ENCODE measurements around the gene COL11A2.

Gene COL11A2

DNA sequence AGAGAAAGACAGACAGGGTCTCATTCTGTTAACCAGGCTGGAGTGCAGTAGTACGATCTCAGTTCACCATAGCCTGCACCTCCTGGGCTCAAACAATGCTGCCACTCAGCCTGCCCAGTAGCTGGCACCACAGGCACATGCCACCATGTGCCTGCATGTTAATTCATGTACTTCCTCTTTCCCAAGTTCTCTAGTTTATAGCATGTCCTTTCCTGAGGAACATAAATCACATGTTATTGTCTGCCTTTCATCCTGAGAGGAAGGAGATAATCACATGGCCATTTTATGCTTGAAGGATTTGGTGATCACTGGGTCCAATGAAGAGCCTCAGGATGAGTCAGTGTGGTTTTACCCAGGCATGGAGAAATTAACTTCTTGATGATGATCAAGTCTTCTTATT is 47.9 kb downstream of the COL11A2 start:
- no peaks in the 10 kb centered on the region for H3K36me3 Mint-ChIP-seq (ENCODE audit: low read depth)

DNA sequence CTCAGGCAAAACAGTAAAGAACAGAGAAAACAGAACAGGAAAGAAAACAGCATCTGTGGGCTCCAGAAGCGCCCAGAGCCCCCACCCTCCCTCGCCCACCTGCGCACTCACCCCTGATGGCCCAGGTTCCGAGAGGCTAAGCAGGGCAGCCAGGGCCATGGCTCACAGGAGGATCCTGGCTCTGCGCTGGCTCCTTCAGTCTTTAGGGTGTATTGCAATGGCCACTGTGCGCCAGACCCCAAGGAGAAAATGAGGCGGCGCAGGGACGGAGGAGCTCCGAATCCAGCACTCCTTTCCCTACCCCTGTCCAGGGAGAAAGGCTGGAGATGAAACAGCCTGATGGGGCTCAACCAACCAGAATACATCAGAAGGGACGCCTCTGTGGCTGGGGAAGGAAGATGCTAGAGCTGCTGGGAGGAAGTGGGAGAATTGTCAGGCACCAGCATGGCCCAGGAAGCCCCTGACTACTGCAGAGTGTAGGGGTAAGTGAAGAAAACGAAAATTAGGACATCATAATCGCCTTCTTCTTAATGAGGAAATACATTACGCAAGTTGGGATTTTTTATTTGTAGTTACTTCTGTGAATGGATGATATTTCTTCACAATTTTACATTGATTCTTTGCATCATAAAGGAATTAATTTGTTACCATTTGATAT is 49.0 kb downstream of the COL11A2 start:
- H3K27ac Mint-ChIP-seq = no peak overlapping the region
- no peak overlapping the region for H3K4me3 Mint-ChIP-seq
- no peaks in the 10 kb centered on the region for H3K9me3 Mint-ChIP-seq
- DNase-seq = no peak
- peaks cover 40% of the 10 kb centered on the region for H3K27me3 Mint-ChIP-seq
- H3K4me1 Mint-ChIP-seq (ENCODE audit: low read depth) = no peaks in the 10 kb centered on the region
- H3K36me3 Mint-ChIP-seq (ENCODE audit: low read depth) = no peaks in the 10 kb centered on the region

More for the DNA sequence above, 47.9 kb downstream of the COL11A2 start:
- Mint-ChIP-seq H3K9me3 (no peaks in the 10 kb centered on the region), H3K27me3 (peaks cover 44% of the 10 kb centered on the region), H3K4me3 (no peak overlapping the region), H3K27ac (no peak overlapping the region), H3K4me1 (ENCODE audit: low read depth) (no peaks in the 10 kb centered on the region)
- no peak for DNase-seq

DNA sequence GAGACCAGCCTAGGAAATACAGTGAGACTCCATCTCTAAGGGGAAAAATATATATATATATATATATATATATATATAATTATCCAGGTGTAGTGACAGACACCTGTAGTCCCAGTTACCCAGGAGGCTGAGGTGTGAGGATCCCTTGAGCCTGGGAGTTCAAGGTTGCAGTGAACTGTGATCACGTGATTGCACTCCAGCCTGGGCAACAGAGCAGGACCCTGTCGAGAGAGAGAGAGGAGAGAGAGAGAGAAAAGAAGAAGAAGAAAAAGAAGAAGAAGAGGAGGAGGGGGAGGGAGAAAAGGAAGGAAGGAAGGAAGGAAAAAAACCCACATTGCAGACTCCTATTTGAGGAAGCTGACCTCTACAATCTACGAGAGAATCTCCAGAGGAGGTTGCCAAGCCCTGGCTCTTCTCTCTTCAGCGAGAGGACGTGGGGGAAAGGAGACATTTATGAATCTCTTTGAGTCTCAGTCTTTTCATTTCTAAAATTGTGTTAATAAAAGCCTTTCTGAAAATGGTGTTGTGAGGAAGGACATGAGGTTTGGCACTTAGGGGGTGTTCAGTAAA is 49.7 kb downstream of the COL11A2 start:
- Mint-ChIP-seq H3K4me3 (no peak overlapping the region), H3K27me3 (peaks cover 34% of the 10 kb centered on the region), H3K9me3 (no peaks in the 10 kb centered on the region), H3K36me3 (ENCODE audit: low read depth) (no peaks in the 10 kb centered on the region), H3K4me1 (ENCODE audit: low read depth) (no peaks in the 10 kb centered on the region), H3K27ac (no peak overlapping the region)
- DNase-seq = no peak

DNA sequence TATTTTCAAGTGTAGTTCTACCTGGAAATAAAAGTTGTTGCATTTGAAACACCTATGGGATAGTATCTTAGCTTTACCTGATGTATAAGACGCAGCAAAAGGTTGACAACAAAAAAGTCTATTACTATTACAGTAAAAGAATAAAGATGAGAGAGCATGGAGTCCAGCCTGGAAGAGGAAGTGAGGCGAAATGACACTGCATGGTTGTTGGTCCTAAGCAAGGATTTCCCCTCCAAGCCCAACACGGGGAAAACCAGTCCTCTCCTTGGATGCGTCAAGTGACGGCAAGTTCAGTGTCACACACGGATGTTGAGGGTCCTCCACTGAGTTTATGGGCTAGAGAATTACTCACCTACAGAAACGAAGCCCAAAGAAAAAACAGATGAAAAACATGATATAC is 51.7 kb downstream of the COL11A2 start:
- no peaks in the 10 kb centered on the region for H3K36me3 Mint-ChIP-seq (ENCODE audit: low read depth)
- H3K27me3 Mint-ChIP-seq = peaks cover 38% of the 10 kb centered on the region
- no peak overlapping the region for H3K27ac Mint-ChIP-seq
- no peaks in the 10 kb centered on the region for H3K9me3 Mint-ChIP-seq
- no peak overlapping the region for H3K4me3 Mint-ChIP-seq
- DNase-seq = no peak
- H3K4me1 Mint-ChIP-seq (ENCODE audit: low read depth) = no peaks in the 10 kb centered on the region

DNA sequence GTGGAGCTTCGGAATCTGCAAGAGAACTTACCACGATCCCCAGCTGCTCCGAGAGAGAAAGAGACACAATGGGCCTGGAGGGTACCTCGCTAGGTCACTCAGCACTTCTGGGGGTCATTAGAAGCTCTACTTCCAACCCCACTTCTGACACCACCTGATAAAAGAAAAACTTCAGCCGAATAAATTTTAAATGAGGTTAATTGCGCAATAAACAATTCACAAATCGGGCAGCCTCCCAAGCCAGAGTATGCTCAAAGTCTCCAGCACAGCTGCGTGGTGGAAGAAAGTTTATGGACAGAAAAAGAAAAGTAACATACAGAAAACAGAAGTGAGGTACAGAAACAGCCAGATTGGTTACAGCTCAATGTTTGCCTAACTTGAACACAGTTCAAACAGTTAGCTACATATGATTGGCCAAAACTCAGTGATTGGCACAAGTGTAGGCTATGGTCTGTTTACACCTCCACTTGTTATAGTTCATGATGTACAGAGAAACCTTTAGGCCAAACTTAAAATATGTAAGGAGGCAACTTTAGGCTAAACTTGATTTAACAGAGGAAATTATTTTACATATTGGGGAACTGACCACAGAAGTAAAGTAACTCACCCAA is 52.6 kb downstream of the COL11A2 start:
- H3K36me3 Mint-ChIP-seq (ENCODE audit: low read depth) = no peaks in the 10 kb centered on the region
- H3K9me3 Mint-ChIP-seq = no peaks in the 10 kb centered on the region
- no peak for DNase-seq
- H3K27ac Mint-ChIP-seq = no peak overlapping the region
- no peak overlapping the region for H3K4me3 Mint-ChIP-seq
- peaks cover 38% of the 10 kb centered on the region for H3K27me3 Mint-ChIP-seq
- H3K4me1 Mint-ChIP-seq (ENCODE audit: low read depth) = no peaks in the 10 kb centered on the region

DNA sequence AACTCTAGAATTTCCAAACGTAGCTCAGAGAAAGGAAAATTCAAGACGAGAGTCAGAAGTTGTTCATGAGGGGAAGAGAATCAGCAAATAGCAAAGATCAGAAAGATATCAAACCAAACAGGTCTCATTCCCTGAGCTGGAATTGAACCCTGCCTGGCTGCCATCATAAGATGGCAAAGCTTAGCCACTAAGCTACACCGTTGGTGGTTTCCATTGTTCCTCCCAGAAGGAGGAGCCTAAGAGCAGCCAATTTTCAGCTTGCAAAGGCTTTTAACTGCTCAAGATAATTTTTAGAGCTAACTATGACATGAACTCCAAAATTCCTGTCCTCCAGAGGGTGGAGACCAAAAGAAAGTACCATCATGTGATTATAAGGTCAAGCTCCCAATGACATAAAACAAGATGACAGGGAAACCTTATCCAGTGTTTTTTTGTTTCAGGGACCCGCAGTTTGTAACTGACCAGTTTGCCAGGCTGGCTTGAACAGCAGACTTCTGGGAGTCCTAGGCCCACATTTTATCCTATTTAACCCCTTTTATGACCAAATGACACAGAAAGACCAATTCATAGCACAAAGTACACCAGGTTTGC is 55.9 kb downstream of the COL11A2 start:
- DNase-seq = no peak
- Mint-ChIP-seq H3K27me3 (peaks cover 18% of the 10 kb centered on the region), H3K4me3 (no peak overlapping the region), H3K27ac (no peak overlapping the region), H3K9me3 (no peaks in the 10 kb centered on the region), H3K4me1 (ENCODE audit: low read depth) (no peaks in the 10 kb centered on the region), H3K36me3 (ENCODE audit: low read depth) (no peaks in the 10 kb centered on the region)

DNA sequence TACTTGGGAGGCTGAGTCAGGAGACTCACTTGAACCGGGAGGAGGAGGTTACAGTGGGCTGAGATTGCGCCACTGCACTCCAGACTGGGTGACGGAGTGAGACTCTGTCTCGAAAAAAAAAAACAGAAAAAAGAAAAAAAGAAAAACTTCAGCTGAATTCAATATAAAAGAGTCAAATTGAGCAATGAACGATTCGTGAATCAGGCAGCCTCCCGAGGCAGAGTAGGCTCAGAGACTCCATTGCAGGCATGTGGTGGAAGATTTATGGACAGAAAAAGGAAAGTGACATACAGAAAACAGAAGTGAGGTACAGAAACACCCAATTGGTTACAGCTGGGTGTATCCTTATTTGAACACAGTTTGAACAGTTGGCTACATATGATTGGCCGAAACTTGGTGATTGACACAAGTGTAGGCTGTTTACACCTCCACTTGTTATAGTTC is 60.2 kb downstream of the COL11A2 start:
- Mint-ChIP-seq H3K36me3 (ENCODE audit: low read depth) (no peaks in the 10 kb centered on the region), H3K4me3 (no peak overlapping the region), H3K27me3 (peaks cover 14% of the 10 kb centered on the region), H3K4me1 (ENCODE audit: low read depth) (no peaks in the 10 kb centered on the region), H3K27ac (no peak overlapping the region), H3K9me3 (no peaks in the 10 kb centered on the region)
- DNase-seq = no peak

DNA sequence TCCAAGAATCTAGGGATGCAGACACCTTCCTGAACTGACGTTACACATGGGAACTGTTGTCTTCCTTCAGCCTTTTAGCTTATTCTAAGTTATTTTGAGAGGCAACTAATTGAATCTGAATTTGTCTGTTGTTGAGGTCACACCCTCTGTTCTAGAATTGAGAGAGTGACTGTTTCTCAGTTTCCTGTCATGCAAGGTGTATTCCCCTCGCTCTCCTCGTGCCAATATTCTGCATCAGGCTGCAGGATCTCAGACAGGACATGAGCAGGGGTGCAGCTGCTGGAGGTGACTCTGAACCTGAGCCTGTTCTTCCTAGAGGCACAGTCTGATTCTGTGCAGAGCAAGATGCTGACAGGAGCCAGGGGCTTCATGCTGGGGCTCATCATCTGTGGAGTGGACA is 63.9 kb downstream of the COL11A2 start:
- DNase-seq = no peak
- peaks cover 6% of the 10 kb centered on the region for H3K9me3 Mint-ChIP-seq
- peaks cover 15% of the 10 kb centered on the region for H3K27me3 Mint-ChIP-seq
- H3K36me3 Mint-ChIP-seq (ENCODE audit: low read depth) = no peaks in the 10 kb centered on the region
- H3K4me1 Mint-ChIP-seq (ENCODE audit: low read depth) = no peaks in the 10 kb centered on the region
- H3K27ac Mint-ChIP-seq = no peak overlapping the region
- H3K4me3 Mint-ChIP-seq = no peak overlapping the region

DNA sequence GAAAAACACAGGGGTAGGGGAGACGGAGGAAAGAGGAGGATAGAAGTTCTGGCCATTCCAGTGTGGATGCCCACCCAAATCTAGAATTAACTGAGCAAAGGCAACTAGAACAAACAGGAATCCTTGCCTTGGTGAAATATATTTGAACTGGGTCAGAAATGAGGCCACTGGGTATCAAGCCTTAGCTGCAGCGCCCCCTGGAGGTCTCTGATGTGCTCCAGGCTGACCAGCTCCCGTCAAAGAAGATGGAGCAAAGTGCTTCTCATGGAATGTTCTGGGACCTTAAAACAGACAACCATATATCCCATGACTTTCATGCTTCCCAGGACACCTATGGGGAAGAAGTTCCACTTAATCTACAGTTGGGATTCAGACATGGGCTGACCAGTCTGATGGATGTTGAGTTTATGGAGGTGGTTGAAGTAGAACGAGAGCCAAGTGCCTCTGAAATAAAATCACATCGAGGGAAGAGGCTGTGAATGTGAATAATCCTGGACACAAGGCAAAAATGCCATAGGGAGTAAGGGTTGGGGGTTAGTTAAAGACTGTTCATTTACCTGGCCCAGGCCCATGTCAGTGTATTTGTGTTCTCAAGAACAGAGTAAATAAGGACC is 66.1 kb downstream of the COL11A2 start:
- no peaks in the 10 kb centered on the region for H3K36me3 Mint-ChIP-seq (ENCODE audit: low read depth)
- H3K4me3 Mint-ChIP-seq = no peak overlapping the region
- H3K4me1 Mint-ChIP-seq (ENCODE audit: low read depth) = no peaks in the 10 kb centered on the region
- H3K9me3 Mint-ChIP-seq = peaks cover 8% of the 10 kb centered on the region
- DNase-seq = peak; percentile 68
- H3K27me3 Mint-ChIP-seq = peaks cover 14% of the 10 kb centered on the region
- H3K27ac Mint-ChIP-seq = no peak overlapping the region

DNA sequence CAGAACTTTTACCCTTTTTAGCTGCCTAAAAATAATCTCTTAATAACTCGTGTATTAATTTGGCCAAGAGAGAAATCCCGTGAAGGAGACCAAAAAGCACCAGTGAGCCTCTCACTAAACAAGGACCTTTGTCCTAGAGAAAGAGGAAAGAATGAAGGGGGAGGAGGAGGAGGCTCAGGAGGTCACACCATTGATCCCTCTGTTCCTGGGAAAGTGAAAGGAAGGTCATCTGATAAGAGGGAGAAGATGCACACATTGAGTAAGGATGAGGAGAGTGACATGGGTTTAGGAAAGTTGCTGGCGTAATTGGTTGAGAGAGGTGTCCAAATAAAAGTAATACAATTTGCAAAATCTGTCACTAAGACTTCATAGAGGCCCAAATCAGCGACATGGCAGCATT is 67.3 kb downstream of the COL11A2 start:
- Mint-ChIP-seq H3K4me3 (no peak overlapping the region), H3K27ac (no peak overlapping the region), H3K4me1 (ENCODE audit: low read depth) (no peaks in the 10 kb centered on the region), H3K36me3 (ENCODE audit: low read depth) (no peaks in the 10 kb centered on the region), H3K9me3 (peaks cover 8% of the 10 kb centered on the region), H3K27me3 (peaks cover 12% of the 10 kb centered on the region)
- no peak for DNase-seq

DNA sequence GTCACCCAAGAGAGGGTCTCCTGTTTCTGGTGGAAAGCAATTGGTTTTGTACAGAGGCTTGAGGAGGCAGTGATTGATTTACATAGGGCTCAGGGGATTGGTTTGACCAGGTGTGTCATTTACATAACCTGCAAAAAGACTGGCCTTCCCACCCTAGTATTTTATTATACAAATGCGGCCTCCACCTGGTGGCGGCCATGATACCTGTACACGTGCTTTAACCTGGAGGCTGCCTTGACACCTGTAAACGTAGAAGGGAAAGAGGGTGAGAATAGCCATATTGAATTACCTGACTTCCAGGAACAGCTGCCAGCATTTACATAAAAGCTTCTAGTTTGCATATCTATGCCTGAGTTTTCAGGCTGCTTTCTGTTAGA is 67.8 kb downstream of the COL11A2 start:
- H3K36me3 Mint-ChIP-seq (ENCODE audit: low read depth) = no peaks in the 10 kb centered on the region
- no peaks in the 10 kb centered on the region for H3K4me1 Mint-ChIP-seq (ENCODE audit: low read depth)
- DNase-seq = no peak
- peaks cover 12% of the 10 kb centered on the region for H3K27me3 Mint-ChIP-seq
- H3K27ac Mint-ChIP-seq = no peak overlapping the region
- no peak overlapping the region for H3K4me3 Mint-ChIP-seq
- peaks cover 8% of the 10 kb centered on the region for H3K9me3 Mint-ChIP-seq

DNA sequence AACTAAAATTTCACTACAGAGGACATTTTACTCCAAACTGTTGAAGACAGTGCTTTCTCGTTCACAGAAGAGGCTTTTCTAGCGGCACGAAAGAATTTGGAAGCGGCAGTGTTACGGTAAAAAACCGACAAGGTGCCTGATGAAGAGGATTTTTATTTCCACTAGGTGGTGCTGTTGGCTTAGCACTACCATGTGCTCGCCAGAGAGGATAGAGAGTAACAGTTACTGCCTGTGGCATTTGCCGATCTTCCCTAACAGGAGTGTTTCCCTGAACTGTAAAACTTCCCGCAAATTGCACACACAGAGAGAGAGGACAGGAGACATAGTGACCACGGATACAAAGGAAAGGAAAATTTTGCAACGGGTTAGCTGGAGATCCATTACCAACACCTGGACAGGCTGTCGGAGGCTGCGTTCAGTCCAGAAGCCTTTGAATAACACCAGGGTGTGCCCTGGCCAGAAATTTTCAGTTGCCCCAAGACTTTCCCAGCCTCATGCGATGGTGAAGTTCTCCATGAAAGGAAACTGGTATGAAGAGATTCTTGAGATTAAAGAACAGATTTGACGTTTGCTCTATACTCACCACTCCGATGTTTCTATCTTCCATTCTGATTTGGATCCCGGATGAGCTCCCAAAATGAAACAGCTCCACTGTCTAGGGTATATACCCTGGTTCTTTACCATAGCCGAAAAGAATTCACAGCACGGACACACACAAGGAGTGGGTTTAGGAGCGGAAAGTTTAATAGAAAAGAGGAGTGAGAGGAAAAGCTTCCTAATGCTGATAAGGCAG is 68.3 kb downstream of the COL11A2 start:
- no peak overlapping the region for H3K4me3 Mint-ChIP-seq
- DNase-seq = no peak
- no peaks in the 10 kb centered on the region for H3K36me3 Mint-ChIP-seq (ENCODE audit: low read depth)
- peaks cover 12% of the 10 kb centered on the region for H3K27me3 Mint-ChIP-seq
- no peak overlapping the region for H3K27ac Mint-ChIP-seq
- no peaks in the 10 kb centered on the region for H3K4me1 Mint-ChIP-seq (ENCODE audit: low read depth)
- peaks cover 8% of the 10 kb centered on the region for H3K9me3 Mint-ChIP-seq

DNA sequence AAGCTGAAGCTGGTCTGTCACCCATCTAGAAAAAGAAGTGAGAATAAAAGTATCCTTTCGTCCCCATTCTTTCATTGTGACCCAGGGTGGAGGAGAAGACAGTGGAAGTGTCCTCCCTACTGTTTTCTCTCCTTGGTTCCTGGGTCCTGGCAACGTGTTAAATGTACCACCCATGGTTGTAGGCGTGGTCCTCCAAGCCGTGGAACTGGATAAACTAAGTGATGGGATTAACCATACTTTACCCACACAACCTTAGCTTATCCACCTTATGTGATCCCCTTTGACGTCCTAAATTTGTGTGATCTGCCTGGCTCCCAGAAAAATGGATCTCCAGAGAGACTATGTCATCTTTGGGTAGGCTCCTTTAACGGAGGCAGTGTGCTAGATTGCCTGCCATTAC is 69.1 kb downstream of the COL11A2 start:
- Mint-ChIP-seq H3K27ac (no peak overlapping the region), H3K27me3 (peaks cover 15% of the 10 kb centered on the region), H3K4me3 (no peak overlapping the region), H3K36me3 (ENCODE audit: low read depth) (no peaks in the 10 kb centered on the region), H3K9me3 (peaks cover 8% of the 10 kb centered on the region), H3K4me1 (ENCODE audit: low read depth) (peaks cover 3% of the 10 kb centered on the region)
- DNase-seq = no peak

DNA sequence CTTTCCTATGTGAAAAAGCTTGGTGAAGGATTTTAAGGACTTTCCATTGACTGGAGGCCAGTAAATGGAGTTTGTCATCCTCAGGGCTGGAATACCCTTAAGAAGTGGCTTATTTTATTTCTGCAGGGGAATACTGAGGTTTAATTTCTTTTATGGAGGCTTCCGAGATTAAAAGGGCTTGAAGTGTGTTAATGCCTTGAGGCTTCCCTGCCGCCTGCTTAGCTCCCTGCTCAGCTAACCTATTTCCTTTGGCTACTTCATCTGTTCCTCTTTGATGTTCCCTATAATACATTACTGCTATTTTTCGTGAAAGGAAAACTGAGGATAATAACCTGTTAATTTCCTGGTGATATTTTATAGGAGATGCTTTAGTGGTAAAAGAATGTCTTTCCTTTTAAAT is 72.3 kb downstream of the COL11A2 start:
- H3K4me3 Mint-ChIP-seq = no peak overlapping the region
- H3K36me3 Mint-ChIP-seq (ENCODE audit: low read depth) = no peaks in the 10 kb centered on the region
- H3K27ac Mint-ChIP-seq = no peak overlapping the region
- H3K9me3 Mint-ChIP-seq = peaks cover 8% of the 10 kb centered on the region
- H3K4me1 Mint-ChIP-seq (ENCODE audit: low read depth) = peaks cover 15% of the 10 kb centered on the region
- peaks cover 35% of the 10 kb centered on the region for H3K27me3 Mint-ChIP-seq
- no peak for DNase-seq
